WERI-Rb-1 (cell line): ENCODE data around the gene SPATA13.

Source experiments
- DNase-seq: peaks from one replicate; pipeline ENCODE4 v3.0.0-alpha.2; 2020
- H3K27ac ChIP-seq: fragments of 250-450 bp; sonication (Bioruptor Pico); 2 replicates; pipeline ENCODE4 v1.5.1; 2020; ENCODE audit warnings: mild to moderate bottlenecking, moderate library complexity
- H3K27me3 ChIP-seq: fragments of 250-450 bp; sonication (Bioruptor Pico); 2 replicates; pipeline ENCODE4 v1.5.1; 2021; ENCODE audit warnings: mild to moderate bottlenecking, low read depth, moderate library complexity; ENCODE audit not compliant: insufficient read depth, severe bottlenecking
- H3K36me3 ChIP-seq: fragments of 250-450 bp; sonication (Bioruptor Pico); 2 replicates; pipeline ENCODE4 v1.5.1; 2020; ENCODE audit warnings: mild to moderate bottlenecking, moderate library complexity
- H3K4me3 ChIP-seq: 2 replicates; pipeline ENCODE4 v1.5.1; 2011; ENCODE audit warnings: low read depth, mild to moderate bottlenecking, control low read depth, low read length
- H3K9me3 ChIP-seq: fragments of 250-450 bp; sonication (Bioruptor Pico); 2 replicates; pipeline ENCODE4 v1.5.1; 2021; ENCODE audit warnings: mild to moderate bottlenecking, moderate library complexity; ENCODE audit not compliant: severe bottlenecking
- CTCF ChIP-seq: IDR thresholded peaks from 2 replicates; pipeline ENCODE4 v1.5.1; 2011; ENCODE audit warnings: low read depth, mild to moderate bottlenecking, control low read depth, inconsistent platforms, low read length

The SPATA13 gene

GRCh38 chr13:24252136-24252535, 91.6 kb downstream of the SPATA13 start:
- DNase-seq: no peak
- Histone ChIP-seq H3K27me3 (no peaks in the 10 kb centered on the region), H3K4me3 (no peak overlapping the region), H3K27ac (no peak overlapping the region), H3K36me3 (peaks cover 10% of the 10 kb centered on the region), H3K9me3 (no peaks in the 10 kb centered on the region)
- TF ChIP-seq CTCF: no peak

- peaks cover 10% of the 10 kb centered on the region for H3K36me3 ChIP-seq
- H3K27me3 ChIP-seq: no peaks in the 10 kb centered on the region
- no peaks in the 10 kb centered on the region for H3K9me3 ChIP-seq
- DNase-seq: no peak
- H3K4me3 ChIP-seq: no peak overlapping the region
- no peak overlapping the region for H3K27ac ChIP-seq
- no peak for TF ChIP-seq CTCF
Measured at GRCh38 chr13:24253520-24254145, 93.1 kb downstream of the SPATA13 start.

- no peak for TF ChIP-seq CTCF
- Histone ChIP-seq H3K36me3 (peaks cover 10% of the 10 kb centered on the region), H3K27me3 (no peaks in the 10 kb centered on the region), H3K27ac (no peak overlapping the region), H3K4me3 (no peak overlapping the region), H3K9me3 (no peaks in the 10 kb centered on the region)
- DNase-seq: no peak
Measured at GRCh38 chr13:24254146-24254841, 93.8 kb downstream of the SPATA13 start.

GRCh38 chr13:24257497-24257896, 97.0 kb downstream of the SPATA13 start:
- Histone ChIP-seq H3K27me3 (no peaks in the 10 kb centered on the region), H3K36me3 (peaks cover 7% of the 10 kb centered on the region), H3K9me3 (no peaks in the 10 kb centered on the region), H3K4me3 (no peak overlapping the region), H3K27ac (no peak overlapping the region)
- TF ChIP-seq CTCF: no peak
- DNase-seq: no peak

GRCh38 chr13:24261566-24261965, 101.0 kb downstream of the SPATA13 start:
- Histone ChIP-seq H3K27me3 (no peaks in the 10 kb centered on the region), H3K4me3 (no peak overlapping the region), H3K27ac (no peak overlapping the region), H3K36me3 (no peaks in the 10 kb centered on the region), H3K9me3 (no peaks in the 10 kb centered on the region)
- TF ChIP-seq CTCF: no peak
- DNase-seq: no peak
